ENCODE results near the gene EFNA5.

DNA sequence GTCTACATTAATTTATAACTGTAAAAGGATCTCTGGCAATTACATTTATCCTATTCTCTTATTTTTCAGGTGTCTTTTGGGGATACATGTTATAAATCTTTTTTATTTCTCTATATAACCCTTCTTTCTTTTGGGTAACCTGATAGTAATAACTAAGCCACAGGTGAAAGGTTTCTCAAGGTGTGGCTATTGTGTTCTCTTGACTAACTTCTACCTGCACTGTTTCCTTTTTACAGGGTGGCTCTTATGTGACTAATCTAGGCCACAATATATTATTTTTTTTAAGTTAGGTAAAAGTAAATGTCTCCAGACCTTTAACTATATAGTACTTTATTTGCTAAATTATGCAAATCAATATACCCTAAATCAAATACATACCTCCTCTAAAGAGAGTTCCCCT is 193.2 kb downstream of the EFNA5 start:
- TF ChIP-seq, protein P1, sequence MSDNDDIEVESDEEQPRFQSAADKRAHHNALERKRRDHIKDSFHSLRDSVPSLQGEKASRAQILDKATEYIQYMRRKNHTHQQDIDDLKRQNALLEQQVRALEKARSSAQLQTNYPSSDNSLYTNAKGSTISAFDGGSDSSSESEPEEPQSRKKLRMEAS (IDR thresholded peaks at IDR 0.05; ENCODE audit: low read depth, low read length), result no peak
- TF ChIP-seq, protein P2, sequence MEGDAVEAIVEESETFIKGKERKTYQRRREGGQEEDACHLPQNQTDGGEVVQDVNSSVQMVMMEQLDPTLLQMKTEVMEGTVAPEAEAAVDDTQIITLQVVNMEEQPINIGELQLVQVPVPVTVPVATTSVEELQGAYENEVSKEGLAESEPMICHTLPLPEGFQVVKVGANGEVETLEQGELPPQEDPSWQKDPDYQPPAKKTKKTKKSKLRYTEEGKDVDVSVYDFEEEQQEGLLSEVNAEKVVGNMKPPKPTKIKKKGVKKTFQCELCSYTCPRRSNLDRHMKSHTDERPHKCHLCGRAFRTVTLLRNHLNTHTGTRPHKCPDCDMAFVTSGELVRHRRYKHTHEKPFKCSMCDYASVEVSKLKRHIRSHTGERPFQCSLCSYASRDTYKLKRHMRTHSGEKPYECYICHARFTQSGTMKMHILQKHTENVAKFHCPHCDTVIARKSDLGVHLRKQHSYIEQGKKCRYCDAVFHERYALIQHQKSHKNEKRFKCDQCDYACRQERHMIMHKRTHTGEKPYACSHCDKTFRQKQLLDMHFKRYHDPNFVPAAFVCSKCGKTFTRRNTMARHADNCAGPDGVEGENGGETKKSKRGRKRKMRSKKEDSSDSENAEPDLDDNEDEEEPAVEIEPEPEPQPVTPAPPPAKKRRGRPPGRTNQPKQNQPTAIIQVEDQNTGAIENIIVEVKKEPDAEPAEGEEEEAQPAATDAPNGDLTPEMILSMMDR (IDR thresholded peaks at IDR 0.05; ENCODE audit: low read depth, low read length), result no peak
- TF ChIP-seq POLR2A (IDR thresholded peaks at IDR 0.05; ENCODE audit: extremely low read depth, insufficient read length), result no peak

Data from NB4 (cell line).